Small intestine (tissue), 16 donors: ENCODE measurements around the gene RPL9. TPM values are rescaled to one million over a fixed set of nuclear protein-coding genes. Genes with fewer than 3 reads are reported as not detected.
"Not testable (repeated sequence)": the region's sequence is repeated elsewhere in the genome, so short reads cannot be mapped to it uniquely, and the experiment has no call there.

Experiments
- DNase-seq, 2 donors: peaks; one replicate each; pipeline versions ENCODE4 v3.0.0 to v3.0.0-alpha.2; 2013
- FAIRE-seq: peaks from 2 replicates; lab custom pipeline; 2012; peaks lifted over from hg19 to GRCh38; lab: Jason Lieb, UNC
- H3K27ac ChIP-seq, 3 donors: one replicate each; pipeline ENCODE4 v1.5.1; 2013; ENCODE audit warnings: low read length in 2 of 3, mild to moderate bottlenecking in 2 of 3, control low read depth in 1 of 3, inconsistent platforms in 1 of 3, low read depth in 1 of 3, moderate library complexity in 1 of 3
- H3K27me3 ChIP-seq, 3 donors: one replicate each; pipeline ENCODE4 v1.6.1; 2013; ENCODE audit warnings: low read length in 3 of 3, inconsistent platforms in 1 of 3; ENCODE audit not compliant: control insufficient read depth in 3 of 3, insufficient read depth in 3 of 3
- H3K36me3 ChIP-seq, 3 donors: one replicate each; pipeline ENCODE4 v1.6.1; 2013; ENCODE audit warnings: low read length in 3 of 3, inconsistent platforms in 1 of 3, low read depth in 1 of 3, mild to moderate bottlenecking in 1 of 3, moderate library complexity in 1 of 3; ENCODE audit not compliant: control insufficient read depth in 3 of 3, insufficient read depth in 2 of 3
- H3K4me1 ChIP-seq, 3 donors: one replicate each; pipeline ENCODE4 v1.6.1; 2013; ENCODE audit warnings: low read length in 2 of 3, inconsistent platforms in 1 of 3, low read depth in 1 of 3, mild to moderate bottlenecking in 1 of 3, moderate library complexity in 1 of 3; ENCODE audit not compliant: control insufficient read depth in 3 of 3, insufficient read depth in 2 of 3
- H3K4me3 ChIP-seq, 3 donors: one replicate each; pipeline ENCODE4 v1.5.1; 2013; ENCODE audit warnings: low read length in 3 of 3, control low read depth in 1 of 3, inconsistent platforms in 1 of 3, low read depth in 1 of 3, mild to moderate bottlenecking in 1 of 3, moderate library complexity in 1 of 3
- H3K9me3 ChIP-seq, 2 donors: one replicate each; pipeline ENCODE4 v1.6.1; 2013; ENCODE audit warnings: low read depth in 1 of 2, low read length in 1 of 2; ENCODE audit not compliant: control insufficient read depth in 2 of 2, insufficient read depth in 1 of 2
- WGBS, 3 donors: extraction: QIAGEN DNeasy Blood & Tissue Kit; methylation state at CpG; one replicate each; pipeline ENCODE4 v1.1.7; 2013; 5-methylcytosine and 5-hydroxymethylcytosine counted together
- long read RNA-seq, 10 donors: transcript quantifications; one replicate each; lab custom pipeline, GENCODE V29; 2026
- polyA plus RNA-seq, 4 donors: library from polyadenylated mRNA; stranded (reverse) in 3 of 4; unstranded in 1 of 4; fragments of 200-250 nt in 3 of 4; fragments of 120-200 nt in 1 of 4; gene quantifications; one replicate each; pipeline versions ENCODE4 v1.2.1 to v1.2.3, GENCODE V29; 2013
- donor health status: healthy with polysubstance abuse.
- donor health status: control.
- donor health status: control.
- donor health status: Bipolar disorder and iron deficiency.
- donor health status: healthy.

The RPL9 gene
- 1,000 to 10,000 TPM; 1,758 to 2,952 (median 2,157) TPM for polyA plus RNA-seq
- long read RNA-seq, donor 1, transcript RPL9-213 (4 exons, 973 nt) = minor isoform, 47 of 1,658 reads
- long read RNA-seq, donor 1, transcript RPL9-203 (7 exons, 1,127 nt) = minor isoform, 125 of 1,658 reads
- long read RNA-seq, donor 1, transcript RPL9-210 (3 exons, 619 nt) = minor isoform, 49 of 1,658 reads
- long read RNA-seq, donor 1, transcript RPL9-214 (8 exons, 2,354 nt) = major isoform, 910 of 1,658 reads
- long read RNA-seq, donor 1, partial matches to known transcripts = 341 of 1,658 reads
- long read RNA-seq, donor 1, other reads (novel, unspliced or antisense) = 116 of 1,658 reads
- long read RNA-seq, donor 2, transcript RPL9-210 (3 exons, 619 nt) = minor isoform, 8 of 191 reads
- long read RNA-seq, donor 2, transcript RPL9-209 (5 exons, 1,028 nt) = minor isoform, 7 of 191 reads
- long read RNA-seq, donor 2, transcript RPL9-203 (7 exons, 1,127 nt) = minor isoform, 19 of 191 reads
- long read RNA-seq, donor 2, transcript RPL9-214 (8 exons, 2,354 nt) = major isoform, 121 of 191 reads
- long read RNA-seq, donor 2, partial matches to known transcripts = 18 of 191 reads
- long read RNA-seq, donor 2, other reads (novel, unspliced or antisense) = 9 of 191 reads
- long read RNA-seq, donor 3, transcript RPL9-214 (8 exons, 2,354 nt) = major isoform, 254 of 526 reads
- long read RNA-seq, donor 3, transcript RPL9-210 (3 exons, 619 nt) = minor isoform, 25 of 526 reads
- long read RNA-seq, donor 3, transcript RPL9-213 (4 exons, 973 nt) = minor isoform, 30 of 526 reads
- long read RNA-seq, donor 3, transcript RPL9-203 (7 exons, 1,127 nt) = minor isoform, 39 of 526 reads
- long read RNA-seq, donor 3, partial matches to known transcripts = 121 of 526 reads
- long read RNA-seq, donor 3, other reads (novel, unspliced or antisense) = 31 of 526 reads
- long read RNA-seq, donor 4, transcript RPL9-203 (7 exons, 1,127 nt) = minor isoform, 6 of 18 reads
- long read RNA-seq, donor 4, transcript RPL9-214 (8 exons, 2,354 nt) = major isoform, 10 of 18 reads
- long read RNA-seq, donor 4, partial matches to known transcripts = 0 of 18 reads
- long read RNA-seq, donor 4, other reads (novel, unspliced or antisense) = 0 of 18 reads
- long read RNA-seq, donor 5, transcript RPL9-213 (4 exons, 973 nt) = minor isoform, 21 of 146 reads
- long read RNA-seq, donor 5, transcript RPL9-203 (7 exons, 1,127 nt) = minor isoform, 10 of 146 reads
- long read RNA-seq, donor 5, transcript RPL9-210 (3 exons, 619 nt) = minor isoform, 13 of 146 reads
- long read RNA-seq, donor 5, transcript RPL9-214 (8 exons, 2,354 nt) = major isoform, 44 of 146 reads
- long read RNA-seq, donor 5, partial matches to known transcripts = 55 of 146 reads
- long read RNA-seq, donor 5, other reads (novel, unspliced or antisense) = 0 of 146 reads
- long read RNA-seq, donor 6, transcript RPL9-209 (5 exons, 1,028 nt) = minor isoform, 13 of 480 reads
- long read RNA-seq, donor 6, transcript RPL9-213 (4 exons, 973 nt) = minor isoform, 12 of 480 reads
- long read RNA-seq, donor 6, transcript RPL9-203 (7 exons, 1,127 nt) = minor isoform, 48 of 480 reads
- long read RNA-seq, donor 6, transcript RPL9-214 (8 exons, 2,354 nt) = major isoform, 279 of 480 reads
- long read RNA-seq, donor 6, partial matches to known transcripts = 65 of 480 reads
- long read RNA-seq, donor 6, other reads (novel, unspliced or antisense) = 44 of 480 reads
- long read RNA-seq, donor 7 = 0 reads
- long read RNA-seq, donor 8, transcript RPL9-203 (7 exons, 1,127 nt) = minor isoform, 5 of 84 reads
- long read RNA-seq, donor 8, transcript RPL9-214 (8 exons, 2,354 nt) = major isoform, 70 of 84 reads
- long read RNA-seq, donor 8, partial matches to known transcripts = 0 of 84 reads
- long read RNA-seq, donor 8, other reads (novel, unspliced or antisense) = 0 of 84 reads
- long read RNA-seq, donor 9, transcript RPL9-209 (5 exons, 1,028 nt) = minor isoform, 5 of 136 reads
- long read RNA-seq, donor 9, transcript RPL9-214 (8 exons, 2,354 nt) = major isoform, 81 of 136 reads
- long read RNA-seq, donor 9, transcript RPL9-203 (7 exons, 1,127 nt) = minor isoform, 13 of 136 reads
- long read RNA-seq, donor 9, partial matches to known transcripts = 16 of 136 reads
- long read RNA-seq, donor 9, other reads (novel, unspliced or antisense) = 10 of 136 reads
- long read RNA-seq, donor 10, transcript RPL9-203 (7 exons, 1,127 nt) = minor isoform, 51 of 613 reads
- long read RNA-seq, donor 10, transcript RPL9-210 (3 exons, 619 nt) = minor isoform, 20 of 613 reads
- long read RNA-seq, donor 10, transcript RPL9-213 (4 exons, 973 nt) = minor isoform, 16 of 613 reads
- long read RNA-seq, donor 10, transcript RPL9-214 (8 exons, 2,354 nt) = major isoform, 351 of 613 reads
- long read RNA-seq, donor 10, partial matches to known transcripts = 104 of 613 reads
- long read RNA-seq, donor 10, other reads (novel, unspliced or antisense) = 47 of 613 reads

- peaks cover 2 to 10% (median 7%) of the 10 kb centered on the region in 3 donors for H3K4me1 ChIP-seq
- DNase-seq = peak; percentile 98 to 99
- FAIRE-seq = no peak
- H3K9me3 ChIP-seq = no peaks in the 10 kb centered on the region
- H3K4me3 ChIP-seq = peak within 1 kb of the TSS; percentile 67 to 86 (median 72)
- H3K27me3 ChIP-seq = no peaks in the 10 kb centered on the region
- WGBS, 3 donors = 0 to 1% (median 0%) methylated on average over 55 of the region's 55 CpGs
- peaks cover 12 to 30% (median 13%) of the 10 kb centered on the region in 3 donors for H3K36me3 ChIP-seq
- H3K27ac ChIP-seq = peak within 1 kb of the TSS; percentile 85 to 98 (median 97)
Observed at GRCh38 chr4:39458505-39459300, at the start of gene RPL9, which contains the start of gene LIAS. TSS of gene RPL9 (minus strand) at chr4:39458922. CDS start at chr4:39458439, 483 bp downstream. TSS of gene LIAS (plus strand) at chr4:39459056. CDS start at chr4:39459118, 62 bp downstream.

DNA sequence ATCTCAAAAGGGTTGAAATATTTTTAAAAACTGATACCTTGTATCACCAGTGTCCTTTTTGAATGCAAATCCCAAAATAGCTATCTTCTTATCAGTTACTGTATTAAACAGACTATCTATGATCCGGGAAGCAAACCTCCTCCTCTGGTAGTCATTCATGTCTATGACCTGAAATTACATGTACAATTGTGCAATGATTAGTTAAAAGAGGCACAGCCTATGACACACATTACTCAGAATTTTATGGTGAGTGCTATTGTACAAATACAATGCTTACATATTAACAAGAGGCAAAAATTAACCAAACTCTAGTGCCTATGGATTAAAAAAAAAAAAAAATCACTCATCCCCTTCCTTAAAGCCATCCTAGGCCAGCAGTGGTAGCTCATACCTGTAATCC, 46.9 kb upstream of the RPL9 start:
- no peaks in the 10 kb centered on the region for H3K27me3 ChIP-seq
- FAIRE-seq = no peak
- H3K4me1 ChIP-seq = no peaks in the 10 kb centered on the region
- DNase-seq = peak in 1 of 2 donors; percentile 46
- no peak overlapping the region for H3K27ac ChIP-seq
- H3K4me3 ChIP-seq = no peak overlapping the region
- peaks cover 28 to 51% (median 32%) of the 10 kb centered on the region in 3 donors for H3K36me3 ChIP-seq
- H3K9me3 ChIP-seq = no peaks in the 10 kb centered on the region
- 59 to 85% (median 80%) methylated on average over 1 of the region's 1 CpG for WGBS, 3 donors

GRCh38 chr4:39504538-39504937, 45.8 kb upstream of the RPL9 start:
- H3K4me3 ChIP-seq = no peak overlapping the region
- H3K27me3 ChIP-seq = no peaks in the 10 kb centered on the region
- H3K9me3 ChIP-seq = no peaks in the 10 kb centered on the region
- H3K27ac ChIP-seq = no peak overlapping the region
- FAIRE-seq (no peak), DNase-seq (no peak)
- H3K36me3 ChIP-seq = peaks cover 24 to 50% (median 26%) of the 10 kb centered on the region in 3 donors
- 92 to 98% (median 98%) methylated on average over 2 of the region's 2 CpGs for WGBS, 3 donors
- no peaks in the 10 kb centered on the region for H3K4me1 ChIP-seq

DNA sequence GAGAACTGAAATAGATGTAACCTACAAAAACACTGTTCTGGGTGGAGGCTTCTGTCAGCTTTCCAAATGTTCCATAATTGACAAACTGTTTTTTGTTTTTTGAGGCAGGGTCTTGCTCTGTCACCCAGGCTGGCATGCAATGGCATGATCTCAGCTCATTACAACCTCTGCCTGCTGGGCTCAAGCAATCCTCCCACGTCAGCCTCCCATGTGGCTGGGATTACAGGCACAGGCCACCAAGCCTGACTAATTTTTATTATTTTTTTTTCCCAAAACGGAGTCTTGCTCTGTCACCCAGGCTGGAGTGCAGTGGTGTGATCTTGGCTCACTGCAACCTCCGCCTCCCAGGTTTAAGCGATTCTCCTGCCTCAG, 43.9 kb upstream of the RPL9 start:
- not testable (repeated sequence) for DNase-seq, H3K4me1 ChIP-seq, FAIRE-seq, H3K27me3 ChIP-seq, H3K4me3 ChIP-seq, H3K9me3 ChIP-seq, H3K27ac ChIP-seq
- 87 to 93% (median 92%) methylated on average over 4 of the region's 4 CpGs for WGBS, 3 donors
- H3K36me3 ChIP-seq = peaks cover 18 to 41% (median 23%) of the 10 kb centered on the region in 3 donors

DNA sequence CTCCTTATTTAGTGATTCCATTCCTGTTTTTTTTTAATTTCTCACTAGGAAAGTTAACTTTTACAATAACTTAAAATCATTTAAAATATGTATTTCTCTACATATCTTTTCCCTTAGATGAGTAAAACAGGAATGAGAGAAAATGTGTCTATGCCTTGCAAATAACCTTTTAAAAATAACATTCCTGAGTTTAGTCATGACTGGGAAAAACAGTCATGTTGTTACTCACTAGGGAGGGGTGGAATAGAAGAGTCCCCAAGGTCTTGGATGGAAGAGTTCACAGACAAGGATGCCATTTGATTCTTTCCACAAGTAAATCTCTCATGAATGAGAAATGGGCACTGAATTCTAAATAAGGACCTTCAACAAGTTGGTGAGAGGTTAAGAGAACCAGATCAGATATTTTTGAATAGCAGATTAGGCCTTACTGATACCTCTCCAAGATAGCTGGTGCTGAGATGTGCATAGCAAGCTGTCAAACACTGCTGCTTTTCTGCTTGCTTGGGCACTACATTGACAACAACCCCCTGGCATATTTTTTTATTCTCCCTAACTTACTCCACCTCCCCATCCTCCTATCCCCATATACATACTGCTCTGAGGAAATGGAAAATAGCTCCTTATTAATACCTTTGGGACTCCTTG, 43.4 kb upstream of the RPL9 start:
- Histone ChIP-seq H3K9me3 (no peaks in the 10 kb centered on the region), H3K36me3 (peaks cover 15 to 39% (median 19%) of the 10 kb centered on the region in 3 donors), H3K4me3 (no peak overlapping the region), H3K4me1 (no peaks in the 10 kb centered on the region), H3K27ac (no peak overlapping the region), H3K27me3 (no peaks in the 10 kb centered on the region)
- FAIRE-seq (no peak), DNase-seq (no peak)

GRCh38 chr4:39498727-39499020, 40.0 kb upstream of the RPL9 start:
- Histone ChIP-seq H3K27me3 (no peaks in the 10 kb centered on the region), H3K27ac (no peak overlapping the region), H3K4me1 (no peaks in the 10 kb centered on the region), H3K9me3 (no peaks in the 10 kb centered on the region), H3K4me3 (no peak overlapping the region), H3K36me3 (peaks cover 7 to 30% (median 7%) of the 10 kb centered on the region in 3 donors)
- FAIRE-seq (no peak), DNase-seq (no peak)
